GM19463 (cell line): ENCODE measurements around the gene SHOC2.
"Not testable (repeated sequence)": the region's sequence is repeated elsewhere in the genome, so short reads cannot be mapped to it uniquely, and the experiment has no call there.

ENCODE experiments used
- ATAC-seq: cut with Tn5 transposase; IDR thresholded peaks from one replicate; pipeline ENCODE4 v1.9.1; 2021; ENCODE audit warnings: mild to moderate bottlenecking, moderate library complexity; ENCODE audit not compliant: unreplicated experiment

Gene SHOC2

DNA sequence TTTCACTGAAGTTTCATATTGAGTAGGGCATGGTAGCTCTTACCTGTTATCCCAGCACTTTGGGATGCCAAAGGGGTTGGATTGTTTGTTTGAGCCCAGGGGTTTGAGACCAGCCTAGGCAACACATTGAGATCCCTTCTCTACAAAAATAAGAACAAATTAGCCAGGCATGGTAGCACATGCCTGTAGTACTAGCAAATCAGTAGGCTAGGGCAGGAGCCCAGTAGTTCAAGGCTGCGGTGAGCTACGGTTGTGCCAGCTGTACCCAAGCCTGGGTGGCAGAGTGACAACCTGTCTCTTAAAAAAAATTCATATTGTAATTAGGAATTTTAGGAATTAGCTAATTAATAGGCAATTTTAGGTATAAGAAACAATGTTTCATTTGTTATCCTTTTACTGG, 18.4 kb upstream of the SHOC2 start:
- no peak for ATAC-seq

DNA sequence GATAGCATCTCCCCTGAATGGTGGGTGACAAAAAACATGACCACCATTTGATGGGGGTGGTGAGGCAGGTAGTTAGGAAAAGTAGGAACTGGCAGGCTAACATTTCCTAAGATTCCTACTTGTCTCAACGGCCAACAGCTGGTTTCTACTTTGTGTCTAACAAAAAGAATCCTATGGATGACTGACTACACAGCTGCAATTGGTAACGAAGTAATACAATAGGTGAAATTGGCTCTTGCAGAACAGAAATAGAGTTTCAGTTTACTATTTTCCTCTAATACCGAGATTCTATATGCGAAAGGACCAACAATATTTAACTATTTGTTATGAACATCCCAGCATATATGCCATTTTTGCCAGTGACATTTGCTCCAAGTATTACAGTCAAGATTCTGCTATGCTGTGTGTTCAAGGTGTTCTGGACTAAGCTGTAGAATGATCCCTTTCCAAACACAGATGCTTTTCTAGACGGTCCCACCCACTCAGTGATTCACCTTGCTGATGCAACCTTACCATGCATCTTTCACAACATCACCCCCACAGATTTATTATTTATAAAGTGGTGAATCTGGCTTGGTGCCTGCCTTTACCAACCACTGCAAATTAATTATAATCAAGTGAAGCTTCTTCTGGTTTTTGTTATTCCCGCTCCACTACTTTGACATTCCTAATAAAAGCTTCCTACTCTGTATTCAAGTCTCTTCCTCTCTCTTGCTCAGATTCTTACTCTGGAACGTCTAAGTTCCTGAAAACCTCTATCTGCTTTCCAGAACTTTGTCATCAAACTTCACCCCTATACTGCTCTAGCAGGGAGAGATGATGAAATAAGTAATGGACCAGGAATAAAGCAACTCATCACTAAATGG, 17.2 kb upstream of the SHOC2 start:
- ATAC-seq, result no peak

DNA sequence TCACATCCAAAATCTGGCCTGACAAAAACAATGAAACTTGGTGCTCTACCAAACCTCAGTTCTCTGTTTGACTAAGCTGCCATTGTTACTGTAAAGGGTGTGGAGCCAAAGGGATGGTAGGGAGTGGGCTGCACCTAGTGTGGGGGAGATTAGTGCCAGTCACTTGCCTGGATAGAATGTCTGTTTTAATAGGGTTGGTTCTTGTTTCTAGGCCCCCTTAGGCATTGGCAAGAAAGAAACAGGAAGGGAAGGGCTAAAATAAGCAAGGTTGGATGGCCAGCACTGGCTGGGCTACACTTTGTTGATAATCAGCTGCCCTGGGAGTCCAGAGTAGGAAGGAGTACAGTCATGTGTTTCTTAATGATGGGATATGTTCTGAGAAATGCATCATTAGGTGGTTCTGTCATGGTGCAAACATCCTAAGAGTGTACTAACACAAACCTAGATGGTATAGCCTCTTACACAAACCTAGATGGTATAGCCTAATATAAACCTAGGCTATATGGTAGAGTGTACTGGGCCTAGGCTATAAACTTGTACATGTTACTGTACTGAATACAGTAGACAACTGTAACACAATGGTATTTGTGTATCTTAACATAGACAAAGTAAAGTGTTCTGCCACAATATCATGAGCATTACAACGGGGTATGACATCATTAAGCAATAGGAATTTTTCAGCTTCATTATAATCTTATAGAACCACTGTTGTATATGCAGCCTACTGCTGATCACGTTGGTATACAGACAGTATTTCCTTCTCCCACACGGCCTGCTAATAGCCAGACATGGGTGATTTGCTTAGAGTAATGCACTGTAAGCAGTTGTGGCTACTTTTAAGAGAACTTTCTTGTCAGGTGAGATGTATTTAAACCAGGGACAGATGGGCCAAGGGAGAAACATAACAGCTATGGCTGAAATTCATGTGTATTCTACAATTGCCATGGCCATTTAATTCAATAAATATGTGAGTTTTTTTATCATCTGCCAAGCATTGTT, 15.8 kb upstream of the SHOC2 start:
- peak; percentile 74 for ATAC-seq

DNA sequence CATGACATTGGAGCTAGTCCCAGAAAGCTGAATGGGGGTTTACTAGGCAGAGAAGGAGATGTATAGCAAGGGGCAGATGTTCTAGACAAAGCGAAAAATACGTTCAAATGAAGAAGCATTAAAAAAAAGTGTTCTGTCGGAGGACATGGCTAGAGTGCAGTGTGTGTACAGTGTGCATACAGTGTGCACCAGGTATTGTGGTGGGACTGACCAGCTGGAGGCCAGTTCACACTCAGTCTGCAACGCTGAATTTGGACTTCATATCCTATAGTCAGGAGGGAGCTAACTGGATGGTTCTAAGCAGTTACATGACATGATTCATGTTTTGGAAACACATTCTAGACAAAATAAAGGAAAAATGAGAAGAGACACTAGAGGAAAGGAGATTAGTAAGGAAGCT, 9.3 kb upstream of the SHOC2 start:
- ATAC-seq, result no peak

DNA sequence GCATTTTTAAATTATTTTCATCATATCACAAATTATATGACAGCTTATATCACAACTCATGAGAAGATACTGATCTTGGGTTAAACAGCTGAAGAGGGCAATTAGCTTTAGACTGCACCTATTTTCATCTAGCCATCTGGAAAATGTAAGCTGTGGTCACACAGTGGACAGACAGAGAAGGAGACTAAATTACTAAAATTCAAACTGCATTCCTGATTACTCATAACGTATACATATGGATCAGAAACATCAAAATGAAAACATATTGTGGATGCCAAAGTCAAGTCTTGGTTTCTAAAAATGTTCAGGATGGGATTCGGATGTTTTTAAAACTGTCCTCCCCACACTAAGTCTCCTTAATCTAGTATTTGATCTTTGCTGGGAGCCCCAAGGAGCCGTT, 7.0 kb upstream of the SHOC2 start:
- no peak for ATAC-seq

DNA sequence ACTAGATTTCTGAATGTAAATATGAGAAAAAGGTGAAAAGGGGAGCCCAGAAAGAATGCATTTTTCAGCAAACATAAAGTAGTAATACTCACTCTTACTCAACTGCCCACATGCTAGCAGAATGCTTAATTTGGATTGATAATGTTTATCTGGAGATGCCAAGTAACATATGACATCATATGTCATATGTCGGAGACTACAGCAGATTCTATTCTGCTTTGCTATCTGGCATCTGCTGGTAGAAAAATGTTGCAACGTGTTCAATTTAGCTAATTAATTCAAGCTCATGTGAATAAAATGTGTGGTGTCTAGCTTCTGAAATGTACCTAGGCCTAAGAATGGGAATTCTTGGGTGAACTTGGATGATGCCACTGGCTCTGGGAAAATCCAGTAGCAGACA, 5.0 kb upstream of the SHOC2 start:
- ATAC-seq, result no peak

DNA sequence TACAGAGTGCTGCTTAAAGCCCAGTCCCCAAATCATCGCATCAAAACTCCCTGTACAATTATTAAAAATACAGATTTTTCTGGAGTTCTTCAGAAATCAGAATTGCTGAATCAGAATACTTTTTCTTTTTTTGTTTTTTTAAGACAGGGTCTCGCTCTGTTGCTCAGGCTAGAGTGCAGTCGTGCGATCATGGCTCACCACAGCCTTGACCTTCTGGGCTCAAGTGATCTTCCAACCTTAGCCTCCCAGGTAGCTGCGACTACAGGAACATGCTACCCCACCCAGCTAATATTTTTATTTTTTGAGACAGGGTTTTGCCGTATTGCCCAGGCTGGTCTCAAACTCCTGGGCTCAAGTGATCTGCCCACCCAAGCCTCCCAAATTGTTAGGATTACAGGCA, 4.4 kb upstream of the SHOC2 start:
- no peak for ATAC-seq

DNA sequence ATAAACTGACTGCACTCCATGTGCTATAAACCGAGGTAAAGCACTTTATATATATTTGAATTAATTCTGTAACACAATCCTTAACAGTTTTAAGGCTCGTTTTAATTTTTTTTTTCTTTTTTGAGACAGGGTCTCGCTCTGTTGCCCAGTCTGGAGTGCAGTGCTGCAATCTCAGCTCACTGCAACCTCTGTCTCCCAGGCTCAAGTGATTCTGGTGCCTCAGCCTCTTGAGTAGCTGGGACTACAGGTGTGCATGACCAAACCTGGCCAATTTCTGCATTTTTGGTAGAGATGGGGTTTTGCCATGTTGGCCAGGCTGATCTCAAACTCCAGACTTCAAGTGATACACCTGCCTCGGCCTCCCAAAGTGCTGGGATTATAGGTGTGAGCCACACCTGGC, 3.8 kb upstream of the SHOC2 start:
- not testable (repeated sequence) for ATAC-seq

DNA sequence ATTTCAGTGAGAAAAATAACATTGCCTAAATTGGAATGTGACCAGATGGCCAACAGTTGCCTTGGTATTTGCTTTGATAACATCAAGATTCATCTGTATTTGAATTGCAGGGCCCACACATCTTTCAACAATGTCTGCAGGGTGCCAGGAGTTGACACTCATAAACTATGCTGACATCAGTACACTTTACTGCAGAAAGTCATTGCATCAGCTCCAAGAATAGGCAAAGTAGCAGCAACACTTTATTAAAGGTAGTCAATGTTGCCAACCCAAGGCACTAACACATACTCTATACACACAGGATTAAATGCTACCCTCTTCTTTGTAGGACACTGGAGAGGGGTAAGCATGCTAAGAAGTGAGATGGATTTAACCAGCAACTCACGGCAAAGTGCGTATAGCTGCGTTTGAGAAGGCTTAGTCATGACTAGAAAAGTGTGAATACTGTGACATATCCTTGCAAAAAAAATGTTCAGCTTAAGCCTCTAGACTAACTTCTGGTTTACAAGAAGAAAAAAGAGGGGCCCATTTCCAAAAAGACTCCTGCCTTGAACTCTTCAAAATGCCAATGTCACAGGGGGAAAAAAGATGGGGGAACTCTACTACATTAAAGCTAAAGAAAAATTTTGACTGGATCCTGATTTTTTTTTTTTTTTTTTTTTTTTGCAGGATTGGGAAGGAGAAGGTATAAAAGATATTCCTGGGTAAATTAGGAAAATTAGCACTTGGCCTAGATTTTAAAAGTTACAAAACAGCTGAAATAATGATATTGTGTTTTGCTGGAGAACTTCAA, 2.7 kb upstream of the SHOC2 start:
- ATAC-seq, result no peak

DNA sequence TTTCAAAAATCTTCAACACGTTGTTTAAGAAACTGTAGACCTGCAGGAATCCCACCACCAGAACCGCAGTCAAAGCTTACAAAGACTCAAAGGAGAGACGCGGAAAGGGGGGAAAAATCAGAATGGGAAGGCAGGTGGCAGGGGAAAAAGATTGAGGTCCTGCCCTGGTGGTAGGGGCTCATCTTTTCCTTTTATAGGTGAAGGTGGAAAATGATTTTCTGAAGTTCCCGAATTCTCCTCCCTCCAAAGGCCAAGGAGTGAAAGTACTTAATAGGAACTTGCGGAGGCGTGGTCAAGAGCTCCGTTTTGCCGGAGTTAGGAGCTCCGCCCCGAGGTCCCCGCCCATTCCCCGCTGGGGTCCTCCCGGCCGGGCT, 1.1 kb upstream of the SHOC2 start:
- no peak for ATAC-seq

DNA sequence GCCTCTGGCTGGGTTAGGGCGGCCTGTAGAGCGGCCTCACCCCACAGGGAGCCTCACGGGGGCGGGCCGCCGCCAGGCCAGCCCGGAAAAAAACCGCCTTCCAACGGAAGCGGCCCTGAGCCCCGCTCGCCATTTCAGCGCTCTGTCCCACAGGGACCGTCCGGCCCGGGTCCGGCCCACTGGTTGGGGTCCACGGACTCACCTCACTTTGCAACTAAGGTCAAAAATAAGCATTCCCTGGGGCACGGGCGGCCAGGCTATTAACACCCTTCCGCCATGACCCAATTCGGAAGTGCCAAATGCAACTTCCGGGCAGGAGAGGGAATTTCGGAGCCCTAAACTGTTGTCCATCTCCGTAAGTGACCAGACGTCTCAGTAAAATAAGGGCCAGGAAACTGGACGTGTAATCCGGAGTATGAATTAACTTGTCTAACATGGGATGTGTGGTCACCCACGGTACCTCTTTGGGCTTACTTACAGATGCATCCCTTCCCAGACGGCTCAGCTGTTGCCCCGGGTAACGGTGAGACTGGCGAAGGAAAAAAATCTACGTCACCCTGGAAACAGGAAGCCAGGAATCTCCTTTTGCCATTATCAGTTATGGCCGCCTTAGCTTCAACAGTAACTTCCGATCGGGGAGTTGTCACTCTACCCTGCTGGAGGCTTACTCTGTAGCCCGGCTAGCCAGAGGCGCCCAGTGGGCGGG, 608 bp upstream of the SHOC2 start, which contains the start of gene BBIP1:
TSS of gene BBIP1 (minus strand) at position 538 of the 706 bp plus-strand sequence. CDS start 1,023 bp downstream, outside the sequence.
- peak; percentile 79 for ATAC-seq

DNA sequence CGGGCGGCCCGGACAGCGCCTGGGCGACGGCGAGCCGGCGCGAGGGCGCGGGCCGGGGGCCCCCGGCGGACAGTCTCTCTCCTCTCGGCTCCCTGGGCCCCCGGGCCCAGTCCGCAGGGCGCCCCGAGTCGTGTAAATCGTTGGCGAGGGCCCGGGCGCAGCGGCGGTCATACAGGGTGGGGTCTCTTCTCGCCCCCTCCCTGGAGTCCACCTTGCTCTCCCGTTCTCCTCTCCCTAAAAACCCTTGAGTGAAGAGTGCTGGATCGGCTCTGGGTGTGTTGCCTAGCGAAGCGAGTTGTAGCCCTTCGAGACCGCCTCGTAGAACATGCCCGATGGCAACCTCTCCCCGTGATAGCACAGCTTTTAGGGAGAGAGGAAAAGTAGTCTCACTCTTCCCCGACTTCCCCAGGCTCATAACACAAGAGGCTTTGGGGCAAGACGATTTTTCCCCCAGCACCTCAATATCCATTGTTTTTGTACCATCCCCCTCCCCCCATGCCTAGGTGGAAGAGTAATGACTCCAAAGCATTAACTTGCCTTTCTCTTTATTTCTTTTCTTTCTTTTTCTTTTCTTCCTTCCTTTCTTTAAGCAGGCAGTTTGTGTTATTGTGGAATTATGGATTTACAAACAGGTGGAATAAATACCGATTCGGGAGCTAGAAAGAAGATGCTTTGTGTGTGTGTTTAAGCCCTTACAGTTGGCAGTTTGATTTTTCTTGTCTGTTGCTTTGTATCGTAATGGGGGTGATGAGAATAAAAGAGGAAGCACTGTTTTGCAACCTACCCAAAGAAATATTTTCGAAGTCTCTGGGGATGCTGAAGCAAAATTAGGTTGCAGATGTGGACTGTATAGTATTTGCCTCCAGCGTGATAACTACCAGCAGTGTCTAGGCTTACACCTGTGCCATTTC, 822 bp downstream of the SHOC2 start:
- peak; percentile 19 for ATAC-seq

DNA sequence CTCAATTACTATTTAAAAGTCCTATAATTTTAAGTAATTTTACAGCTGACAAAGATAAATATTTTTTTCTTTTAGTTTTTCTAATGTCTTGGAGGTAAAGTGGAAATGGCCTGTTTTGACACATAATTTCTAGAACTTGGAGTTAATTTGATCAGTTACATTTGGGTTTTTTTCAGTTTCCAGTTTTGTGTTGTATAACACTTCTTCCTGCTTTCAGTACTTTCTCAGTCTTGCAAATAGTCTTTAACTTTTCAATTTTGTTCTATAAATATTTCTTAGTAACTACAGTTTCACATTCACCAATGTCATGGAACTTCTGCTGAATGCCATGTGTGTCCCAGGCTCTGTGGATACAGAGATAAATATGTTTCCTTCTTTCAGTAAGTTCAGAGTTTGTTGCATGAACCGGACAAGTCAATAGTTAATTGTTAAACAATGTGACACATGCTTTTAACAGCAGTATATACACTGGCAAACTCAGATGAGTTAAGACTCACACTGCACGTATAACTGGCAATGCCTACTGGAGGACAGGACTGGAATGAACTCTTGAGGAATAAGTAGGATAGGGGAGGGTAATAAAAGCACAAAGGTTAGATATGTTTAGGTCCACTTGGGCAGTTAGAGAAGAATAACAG, 4.6 kb downstream of the SHOC2 start:
- peak; percentile 15 for ATAC-seq

DNA sequence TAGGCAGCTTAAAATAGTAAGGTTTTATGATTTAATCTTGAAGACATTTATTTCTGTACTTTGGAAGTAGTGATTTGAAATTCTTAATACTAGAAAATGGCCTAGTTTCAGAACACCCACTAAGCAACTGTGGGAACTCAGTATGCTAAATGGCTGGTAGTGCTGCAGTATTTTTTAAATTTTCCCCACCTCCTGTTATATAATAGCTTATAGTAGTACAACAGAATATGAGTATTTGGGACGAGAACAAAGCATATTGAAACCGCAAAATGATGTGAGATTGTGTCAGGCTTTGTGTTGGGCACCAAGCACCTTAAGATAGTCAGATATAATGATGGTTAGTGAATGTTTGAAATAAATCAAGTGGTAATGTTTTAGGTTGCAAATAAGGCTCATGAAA, 8.1 kb downstream of the SHOC2 start:
- no peak for ATAC-seq

DNA sequence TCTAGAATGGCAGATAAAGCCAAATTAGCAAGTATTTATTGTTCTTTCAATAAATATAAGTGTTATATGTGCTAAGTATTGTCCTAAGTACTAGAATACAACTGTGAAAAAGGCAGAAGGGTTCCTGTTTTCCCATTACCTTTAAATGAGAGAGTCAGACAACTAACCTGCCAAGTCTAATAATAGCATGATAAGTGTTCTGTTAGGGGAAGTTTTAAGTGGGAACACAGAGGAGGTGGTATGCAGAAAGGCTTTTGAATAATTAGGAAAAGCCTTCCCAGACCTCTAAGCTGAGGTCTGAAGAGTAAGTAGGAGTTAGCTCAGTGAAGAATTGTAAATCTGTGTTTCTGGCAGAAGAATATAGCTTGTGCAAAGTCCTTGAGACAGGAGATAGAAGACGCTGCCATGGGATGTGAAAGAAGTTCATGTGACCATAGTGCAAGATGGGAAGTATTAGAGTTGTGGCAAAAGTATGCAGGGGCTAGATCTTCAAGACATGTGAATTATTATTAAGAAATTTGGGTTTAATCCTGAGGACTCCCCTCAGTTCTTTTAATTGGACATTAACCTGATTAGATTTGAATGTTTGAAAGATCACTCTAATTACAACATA, 12.5 kb downstream of the SHOC2 start:
- no peak for ATAC-seq

DNA sequence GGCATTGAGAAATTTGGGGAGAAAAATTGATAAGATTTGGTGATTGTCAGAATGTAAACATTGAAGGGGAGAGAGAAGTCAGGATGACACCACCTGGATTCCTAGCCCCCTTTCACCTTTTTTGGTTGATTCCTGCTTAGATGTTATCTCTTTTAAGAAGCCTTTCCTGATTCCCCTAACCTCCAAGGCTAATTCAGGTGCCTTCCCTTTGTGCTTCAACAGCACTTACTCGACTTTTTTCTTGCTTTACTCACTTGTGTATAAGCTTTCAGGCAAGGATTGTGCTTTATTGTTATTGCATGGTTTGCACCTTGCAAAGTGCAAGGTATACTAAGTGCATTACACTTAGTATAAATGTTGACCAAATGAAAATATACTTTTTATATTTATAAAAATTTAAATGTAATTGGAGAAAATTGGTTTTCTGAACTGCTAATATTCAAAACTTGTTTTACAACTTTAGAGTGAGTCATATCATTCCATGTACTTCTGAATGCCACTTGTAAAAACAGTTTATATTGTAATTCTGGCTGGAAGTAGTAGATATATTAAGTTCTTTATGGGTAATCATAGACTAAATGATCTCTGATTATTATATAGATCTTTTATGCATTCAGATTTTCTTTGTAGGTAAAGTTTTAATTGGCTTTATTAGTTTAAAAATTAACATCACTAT, 13.2 kb downstream of the SHOC2 start:
- no peak for ATAC-seq

DNA sequence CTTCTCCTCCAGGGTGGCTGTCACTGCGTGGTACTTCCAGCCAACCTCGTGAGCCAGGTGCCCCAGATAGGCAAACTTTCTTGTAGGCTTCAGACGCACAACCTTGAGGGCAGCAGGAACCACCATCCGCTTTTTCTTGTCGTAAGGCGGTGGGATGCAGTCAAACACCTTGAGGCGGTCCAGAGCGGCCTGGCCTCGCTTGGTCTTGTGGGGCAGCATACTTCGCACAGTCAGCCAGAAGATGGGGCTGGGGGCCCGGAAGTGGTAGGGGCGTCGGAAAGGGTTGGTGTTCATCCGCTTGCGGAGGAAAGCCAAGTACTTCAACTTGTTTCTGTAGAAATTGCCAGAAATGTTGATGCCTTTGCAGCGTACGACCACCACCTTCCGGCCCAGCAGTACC, 17.4 kb downstream of the SHOC2 start:
- no peak for ATAC-seq

DNA sequence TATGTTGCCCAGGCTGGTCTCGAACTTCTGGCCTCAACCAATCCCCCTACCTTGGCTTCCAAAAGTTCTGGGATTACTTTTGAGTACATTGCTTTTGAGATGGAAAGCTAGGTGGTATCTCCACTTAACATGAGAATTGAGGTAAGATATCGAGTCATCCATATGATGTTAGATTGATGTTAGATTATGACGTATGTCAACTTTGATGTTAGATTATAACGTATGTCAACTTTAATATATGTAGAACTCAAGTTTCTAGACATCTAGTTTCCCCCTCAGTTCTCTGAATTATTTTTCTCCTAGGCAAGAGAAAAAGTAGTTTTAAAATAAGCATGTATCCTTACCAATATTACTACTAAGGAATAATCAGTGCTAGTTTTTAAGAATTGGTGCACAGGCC, 20.0 kb downstream of the SHOC2 start:
- ATAC-seq, result no peak
